ENCODE measurements around the gene MGLL.

DNA sequence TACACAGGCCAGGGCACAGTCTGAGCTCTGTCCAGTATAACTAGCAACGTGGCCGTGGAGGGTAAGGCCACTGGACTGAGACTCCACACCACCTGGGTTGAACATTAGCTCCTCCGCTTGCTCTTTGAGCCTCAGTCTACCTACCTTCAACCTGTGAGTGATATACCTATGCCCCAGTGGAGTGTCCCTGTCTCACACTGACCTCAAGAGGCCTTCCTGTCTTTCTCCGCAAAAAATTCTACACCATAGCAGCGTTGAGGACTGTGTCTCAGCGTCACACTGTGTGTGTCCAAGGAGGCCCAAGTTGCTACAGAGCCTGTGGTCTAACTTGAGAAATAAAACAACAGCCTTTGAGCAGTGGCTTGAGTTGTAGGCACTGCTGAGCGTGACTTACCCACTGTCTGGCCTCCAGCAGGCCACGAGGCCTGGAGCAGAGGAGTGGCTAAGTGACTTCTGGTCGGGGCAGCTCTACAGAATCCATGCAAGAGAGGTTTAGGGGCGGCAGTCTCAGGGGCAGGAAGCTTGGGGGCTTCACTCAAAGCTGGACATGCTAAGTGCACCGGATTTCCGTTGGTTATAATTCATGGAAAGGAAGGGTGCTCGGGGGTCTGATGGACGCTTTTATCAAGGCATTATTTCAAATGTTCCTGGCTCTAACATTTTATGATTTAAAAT lies 2.0 kb upstream of the MGLL start:
- TF ChIP-seq, protein P1, sequence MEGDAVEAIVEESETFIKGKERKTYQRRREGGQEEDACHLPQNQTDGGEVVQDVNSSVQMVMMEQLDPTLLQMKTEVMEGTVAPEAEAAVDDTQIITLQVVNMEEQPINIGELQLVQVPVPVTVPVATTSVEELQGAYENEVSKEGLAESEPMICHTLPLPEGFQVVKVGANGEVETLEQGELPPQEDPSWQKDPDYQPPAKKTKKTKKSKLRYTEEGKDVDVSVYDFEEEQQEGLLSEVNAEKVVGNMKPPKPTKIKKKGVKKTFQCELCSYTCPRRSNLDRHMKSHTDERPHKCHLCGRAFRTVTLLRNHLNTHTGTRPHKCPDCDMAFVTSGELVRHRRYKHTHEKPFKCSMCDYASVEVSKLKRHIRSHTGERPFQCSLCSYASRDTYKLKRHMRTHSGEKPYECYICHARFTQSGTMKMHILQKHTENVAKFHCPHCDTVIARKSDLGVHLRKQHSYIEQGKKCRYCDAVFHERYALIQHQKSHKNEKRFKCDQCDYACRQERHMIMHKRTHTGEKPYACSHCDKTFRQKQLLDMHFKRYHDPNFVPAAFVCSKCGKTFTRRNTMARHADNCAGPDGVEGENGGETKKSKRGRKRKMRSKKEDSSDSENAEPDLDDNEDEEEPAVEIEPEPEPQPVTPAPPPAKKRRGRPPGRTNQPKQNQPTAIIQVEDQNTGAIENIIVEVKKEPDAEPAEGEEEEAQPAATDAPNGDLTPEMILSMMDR (IDR thresholded peaks at IDR 0.05): no peak
- TF ChIP-seq POLR2A (IDR thresholded peaks at IDR 0.05): no peak

Data from right lobe of liver (tissue), 4 donors.